ENCODE results near the gene NUDT16L1.

NUDT16L1 gene

DNA sequence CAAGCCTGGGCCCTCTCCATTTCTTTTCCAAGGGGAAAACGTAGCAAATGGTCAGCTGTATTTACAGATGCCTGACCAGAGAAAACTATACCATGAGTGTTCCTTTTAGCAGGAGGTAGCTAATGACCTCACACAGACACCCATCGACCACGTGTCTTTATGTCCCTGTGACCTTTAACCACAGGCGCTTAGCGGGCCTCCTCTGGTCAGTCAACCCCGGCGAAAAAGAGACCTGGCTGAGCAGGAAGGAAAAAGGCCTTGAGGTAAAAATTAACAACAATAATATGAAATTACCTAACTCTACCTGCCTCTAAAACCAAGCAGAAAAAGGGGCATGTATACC is 9.1 kb downstream of the NUDT16L1 start:
- H3K27me3 ChIP-seq (replicated peaks): no peaks in the 10 kb centered on the region
- no peak for DNase-seq
- no peak overlapping the region for H3K4me3 ChIP-seq (ENCODE audit: low read depth, low read length)
- H3K36me3 ChIP-seq (replicated peaks): peaks cover 62% of the 10 kb centered on the region
- H3K27ac ChIP-seq: no peak overlapping the region
- TF ChIP-seq, protein P1, sequence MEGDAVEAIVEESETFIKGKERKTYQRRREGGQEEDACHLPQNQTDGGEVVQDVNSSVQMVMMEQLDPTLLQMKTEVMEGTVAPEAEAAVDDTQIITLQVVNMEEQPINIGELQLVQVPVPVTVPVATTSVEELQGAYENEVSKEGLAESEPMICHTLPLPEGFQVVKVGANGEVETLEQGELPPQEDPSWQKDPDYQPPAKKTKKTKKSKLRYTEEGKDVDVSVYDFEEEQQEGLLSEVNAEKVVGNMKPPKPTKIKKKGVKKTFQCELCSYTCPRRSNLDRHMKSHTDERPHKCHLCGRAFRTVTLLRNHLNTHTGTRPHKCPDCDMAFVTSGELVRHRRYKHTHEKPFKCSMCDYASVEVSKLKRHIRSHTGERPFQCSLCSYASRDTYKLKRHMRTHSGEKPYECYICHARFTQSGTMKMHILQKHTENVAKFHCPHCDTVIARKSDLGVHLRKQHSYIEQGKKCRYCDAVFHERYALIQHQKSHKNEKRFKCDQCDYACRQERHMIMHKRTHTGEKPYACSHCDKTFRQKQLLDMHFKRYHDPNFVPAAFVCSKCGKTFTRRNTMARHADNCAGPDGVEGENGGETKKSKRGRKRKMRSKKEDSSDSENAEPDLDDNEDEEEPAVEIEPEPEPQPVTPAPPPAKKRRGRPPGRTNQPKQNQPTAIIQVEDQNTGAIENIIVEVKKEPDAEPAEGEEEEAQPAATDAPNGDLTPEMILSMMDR (IDR thresholded peaks at IDR 0.05; ENCODE audit: low read depth, low read length, missing control alignments): no peak
- in situ Hi-C loops (cut with HindIII; ENCODE audit: low pct_ligation_motif_present, low sequenced_read_pairs): no loop called here

DNA sequence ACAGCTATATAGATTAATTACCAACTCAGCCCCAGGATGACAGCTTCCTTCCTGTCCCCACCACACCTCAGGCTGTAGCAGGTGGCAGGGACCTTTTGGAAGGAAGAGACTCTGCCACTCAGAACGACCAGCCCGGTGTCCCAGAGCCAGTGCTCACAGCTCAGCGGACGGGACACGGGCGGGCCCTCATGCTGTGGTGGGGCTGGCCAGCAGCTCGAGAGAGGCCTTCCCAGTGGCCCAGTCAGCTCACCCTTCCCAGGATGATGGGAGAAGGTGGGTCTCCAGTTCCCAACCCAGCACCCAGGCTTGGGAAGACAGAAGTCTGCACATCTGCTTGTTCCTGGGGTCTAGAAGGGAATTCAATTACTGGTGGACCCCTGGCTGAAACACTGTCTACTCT is 10.5 kb downstream of the NUDT16L1 start:
- Histone ChIP-seq H3K27ac (no peak overlapping the region), H3K27me3 (replicated peaks) (no peaks in the 10 kb centered on the region), H3K4me3 (ENCODE audit: low read depth, low read length) (no peak overlapping the region), H3K36me3 (replicated peaks) (peaks cover 57% of the 10 kb centered on the region)
- in situ Hi-C loops (cut with HindIII; ENCODE audit: low pct_ligation_motif_present, low sequenced_read_pairs): no loop called here
- no peak for DNase-seq
- TF ChIP-seq, protein P1 (IDR thresholded peaks at IDR 0.05; ENCODE audit: low read depth, low read length, missing control alignments): no peak

DNA sequence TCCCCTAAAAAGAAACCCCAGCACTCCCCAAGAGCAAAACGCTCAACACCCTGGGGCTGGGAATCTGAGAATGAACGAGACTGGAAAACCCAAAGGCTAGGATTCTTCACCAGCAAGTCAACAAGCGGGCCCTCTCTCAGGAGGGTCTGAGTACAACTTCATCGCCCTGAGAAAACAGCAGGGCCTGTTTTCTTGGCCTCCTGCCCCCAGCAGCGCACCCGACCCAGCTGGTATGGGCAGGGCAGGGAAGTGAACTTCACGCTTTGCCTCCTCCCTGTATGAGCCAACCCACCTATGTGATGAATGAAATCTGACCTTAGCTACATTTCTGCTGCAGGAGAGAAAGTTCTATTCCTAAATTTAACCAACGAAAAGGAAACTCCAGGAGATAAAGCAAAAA is 11.1 kb downstream of the NUDT16L1 start:
- Histone ChIP-seq H3K27me3 (replicated peaks) (no peaks in the 10 kb centered on the region), H3K27ac (no peak overlapping the region), H3K4me3 (ENCODE audit: low read depth, low read length) (no peak overlapping the region), H3K36me3 (replicated peaks) (peaks cover 51% of the 10 kb centered on the region)
- DNase-seq: no peak
- TF ChIP-seq, protein P1 (IDR thresholded peaks at IDR 0.05; ENCODE audit: low read depth, low read length, missing control alignments): no peak
- in situ Hi-C loops (cut with HindIII; ENCODE audit: low pct_ligation_motif_present, low sequenced_read_pairs): no loop called here

DNA sequence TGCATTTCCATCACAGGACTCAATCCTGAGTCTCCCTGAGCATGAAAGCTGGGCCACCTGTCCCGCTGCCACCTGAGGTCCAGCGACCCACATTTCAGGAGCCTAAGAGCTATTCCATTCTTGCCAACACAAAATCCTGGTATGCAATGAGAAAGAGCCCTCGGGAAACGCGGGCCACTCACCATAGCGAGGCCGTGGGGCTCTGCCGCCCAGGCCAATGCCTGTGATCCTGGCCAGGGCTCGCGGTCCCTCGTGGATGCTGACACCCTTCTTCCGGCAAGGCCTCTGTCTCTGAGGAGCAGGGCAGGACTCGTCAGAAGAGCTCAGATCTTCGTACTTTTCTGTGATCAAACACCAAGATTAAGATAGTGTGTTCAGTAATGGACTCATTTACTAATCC is 11.6 kb downstream of the NUDT16L1 start:
- in situ Hi-C loops (cut with HindIII; ENCODE audit: low pct_ligation_motif_present, low sequenced_read_pairs): no loop called here
- H3K27me3 ChIP-seq (replicated peaks): no peaks in the 10 kb centered on the region
- no peak overlapping the region for H3K27ac ChIP-seq
- DNase-seq: no peak
- no peak overlapping the region for H3K4me3 ChIP-seq (ENCODE audit: low read depth, low read length)
- peaks cover 50% of the 10 kb centered on the region for H3K36me3 ChIP-seq (replicated peaks)
- TF ChIP-seq, protein P1 (IDR thresholded peaks at IDR 0.05; ENCODE audit: low read depth, low read length, missing control alignments): no peak

DNA sequence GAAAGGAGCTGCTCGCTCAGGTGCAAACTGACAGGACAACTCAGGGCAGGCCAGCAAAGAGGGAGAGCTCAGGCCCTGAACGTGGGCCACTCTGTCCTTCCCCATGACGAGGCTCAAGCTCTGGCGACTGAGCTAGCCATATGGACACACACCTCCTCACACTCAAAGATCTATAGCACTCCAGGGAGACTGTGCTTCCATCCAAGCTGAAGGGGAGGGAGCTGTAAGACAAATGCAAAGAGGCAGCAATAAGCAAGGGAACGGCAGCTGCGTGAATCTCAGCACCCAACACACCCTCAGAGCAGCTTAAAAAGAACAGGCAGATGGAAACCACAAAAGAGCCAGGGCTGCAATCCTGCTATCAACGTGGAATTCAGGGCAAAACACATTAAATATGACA is 13.5 kb downstream of the NUDT16L1 start:
- no peak for DNase-seq
- H3K4me3 ChIP-seq (ENCODE audit: low read depth, low read length): no peak overlapping the region
- in situ Hi-C loops (cut with HindIII; ENCODE audit: low pct_ligation_motif_present, low sequenced_read_pairs): no loop called here
- peaks cover 40% of the 10 kb centered on the region for H3K36me3 ChIP-seq (replicated peaks)
- no peak overlapping the region for H3K27ac ChIP-seq
- H3K27me3 ChIP-seq (replicated peaks): no peaks in the 10 kb centered on the region
- TF ChIP-seq, protein P1 (IDR thresholded peaks at IDR 0.05; ENCODE audit: low read depth, low read length, missing control alignments): no peak

DNA sequence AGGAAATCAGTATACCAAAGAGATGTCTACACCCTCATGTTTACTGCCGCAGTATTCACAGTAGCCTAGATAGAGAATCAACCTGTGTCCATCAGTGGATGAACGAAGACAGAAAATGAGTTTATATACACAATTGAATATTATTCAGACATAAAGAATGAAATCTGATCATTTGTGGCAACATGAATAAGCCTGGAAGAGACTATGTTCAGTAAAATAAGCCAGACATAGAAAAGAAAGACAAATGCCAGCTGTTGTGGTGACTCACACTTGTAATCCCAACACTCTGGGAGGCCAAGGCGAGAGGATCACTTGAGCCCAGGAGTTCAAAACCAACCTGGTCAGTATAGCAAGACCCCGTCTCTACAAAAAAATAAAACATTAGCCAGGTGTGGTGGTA is 16.1 kb downstream of the NUDT16L1 start:
- TF ChIP-seq, protein P1 (IDR thresholded peaks at IDR 0.05; ENCODE audit: low read depth, low read length, missing control alignments): no peak
- Histone ChIP-seq H3K36me3 (replicated peaks) (peaks cover 36% of the 10 kb centered on the region), H3K27ac (no peak overlapping the region), H3K27me3 (replicated peaks) (no peaks in the 10 kb centered on the region), H3K4me3 (ENCODE audit: low read depth, low read length) (no peak overlapping the region)
- no peak for DNase-seq
- in situ Hi-C loops (cut with HindIII; ENCODE audit: low pct_ligation_motif_present, low sequenced_read_pairs): no loop called here

All from brain microvascular endothelial cell (primary cell).